ENCODE data around the gene SP100. TPM values are rescaled to one million over a fixed set of nuclear protein-coding genes. Genes with fewer than 3 reads are reported as not detected.

The SP100 gene
- polyA plus RNA-seq, 1 donor (not counting 4 experiments of a cell fraction or from before 2014, with no cell fraction given), result 136 TPM

- Histone ChIP-seq H3K9me3 (ENCODE audit: control insufficient read depth, low read depth, low read length) (no peaks in the 10 kb centered on the region), H3K36me3 (ENCODE audit: control insufficient read depth in 2 of 2, extremely low read depth in 1 of 2, insufficient read depth in 2 of 2, low read length in 2 of 2) (peaks cover 21 to 41% of the 10 kb centered on the region in 2 experiments), H3K4me2 (ENCODE audit: control insufficient read depth, extremely low read depth, insufficient read depth, low read depth, low read length) (no peak overlapping the region), H2AFZ (ENCODE audit: control insufficient read depth, low read length) (no peak overlapping the region), H3K4me3 (ENCODE audit: control insufficient read depth in 2 of 3, extremely low read depth in 1 of 3, insufficient read depth in 2 of 3, low read depth in 1 of 3, low read length in 3 of 3) (no peak overlapping the region), H3K27ac (ENCODE audit: control insufficient read depth, insufficient read depth, low read length) (no peak overlapping the region), H3K27me3 (ENCODE audit: control insufficient read depth, extremely low read depth, insufficient read depth, low read length) (no peaks in the 10 kb centered on the region), H4K20me1 (ENCODE audit: control insufficient read depth, extremely low read depth, insufficient read depth, low read length) (no peaks in the 10 kb centered on the region), H3K9ac (ENCODE audit: control insufficient read depth, extremely low read depth, insufficient read depth, low read length) (no peak overlapping the region), H3K4me1 (ENCODE audit: control insufficient read depth, extremely low read depth, insufficient read depth, low read length) (no peaks in the 10 kb centered on the region), H3K9me1 (ENCODE audit: control insufficient read depth, extremely low read depth, insufficient read depth, low read length) (no peaks in the 10 kb centered on the region), H3K79me2 (ENCODE audit: control insufficient read depth, insufficient read depth, low read length) (no peaks in the 10 kb centered on the region)
- TF ChIP-seq CTCF (optimal IDR thresholded peaks at IDR 0.05 in 1 of 3, IDR thresholded peaks at IDR 0.05 in 1 of 3, conservative IDR thresholded peaks at IDR 0.05 in 1 of 3; ENCODE audit: extremely low read depth in 1 of 3, insufficient read depth in 2 of 3, low read length in 3 of 3) (no peak), EZH2 (IDR thresholded peaks at IDR 0.05; ENCODE audit: low read length) (no peak)
- FAIRE-seq (no peak), DNase-seq (ENCODE audit: low read depth, low spot score) (no peak)
- dilution Hi-C loops (cut with MboI; ENCODE audit: extremely low pct_ligation_motif_present, low sequenced_read_pairs), result no loop called here
These were observed 80.9 kb downstream of the SP100 start for GRCh38 chr2:230496891-230497290.

GRCh38 chr2:230498506-230499107 lies 82.6 kb downstream of the SP100 start:
- H4K20me1 ChIP-seq (ENCODE audit: control insufficient read depth, extremely low read depth, insufficient read depth, low read length), result no peaks in the 10 kb centered on the region
- H3K36me3 ChIP-seq (ENCODE audit: control insufficient read depth in 2 of 2, extremely low read depth in 1 of 2, insufficient read depth in 2 of 2, low read length in 2 of 2), result peaks cover 21 to 39% of the 10 kb centered on the region in 2 experiments
- H3K79me2 ChIP-seq (ENCODE audit: control insufficient read depth, insufficient read depth, low read length), result no peaks in the 10 kb centered on the region
- H2AFZ ChIP-seq (ENCODE audit: control insufficient read depth, low read length), result no peak overlapping the region
- DNase-seq (ENCODE audit: low read depth, low spot score) (no peak), FAIRE-seq (no peak)
- no peak overlapping the region for H3K4me3 ChIP-seq (ENCODE audit: control insufficient read depth in 2 of 3, extremely low read depth in 1 of 3, insufficient read depth in 2 of 3, low read depth in 1 of 3, low read length in 3 of 3)
- H3K27ac ChIP-seq (ENCODE audit: control insufficient read depth, insufficient read depth, low read length), result no peak overlapping the region
- no peaks in the 10 kb centered on the region for H3K9me1 ChIP-seq (ENCODE audit: control insufficient read depth, extremely low read depth, insufficient read depth, low read length)
- H3K4me2 ChIP-seq (ENCODE audit: control insufficient read depth, extremely low read depth, insufficient read depth, low read depth, low read length), result no peak overlapping the region
- TF ChIP-seq EZH2 (IDR thresholded peaks at IDR 0.05; ENCODE audit: low read length) (no peak), CTCF (optimal IDR thresholded peaks at IDR 0.05 in 1 of 3, IDR thresholded peaks at IDR 0.05 in 1 of 3, conservative IDR thresholded peaks at IDR 0.05 in 1 of 3; ENCODE audit: extremely low read depth in 1 of 3, insufficient read depth in 2 of 3, low read length in 3 of 3) (no peak)
- no peaks in the 10 kb centered on the region for H3K4me1 ChIP-seq (ENCODE audit: control insufficient read depth, extremely low read depth, insufficient read depth, low read length)
- no peak overlapping the region for H3K9ac ChIP-seq (ENCODE audit: control insufficient read depth, extremely low read depth, insufficient read depth, low read length)
- dilution Hi-C loops (cut with MboI; ENCODE audit: extremely low pct_ligation_motif_present, low sequenced_read_pairs), result no loop called here
- H3K9me3 ChIP-seq (ENCODE audit: control insufficient read depth, low read depth, low read length), result no peaks in the 10 kb centered on the region
- no peaks in the 10 kb centered on the region for H3K27me3 ChIP-seq (ENCODE audit: control insufficient read depth, extremely low read depth, insufficient read depth, low read length)
